ACHN (cell line): ENCODE measurements around the gene EIF2B1.
A peak's percentile ranks its signal among the peaks of the same experiment; 100 is the strongest.

ENCODE experiments used
- DNase-seq: peaks from one replicate; pipeline ENCODE4 v3.0.0-alpha.2; 2015
- in situ Hi-C: cut with HindIII; loops from 2 replicates; pipeline ENCODE4 v1.10.0; 2017; ENCODE audit warnings: low sequenced_read_pairs, low pct_ligation_motif_present, low pct_unique_long_range_greater_than_20kb

EIF2B1 gene

GRCh38 chr12:123633379-123634141 lies at the start of gene EIF2B1, which contains the start of gene GTF2H3:
Gene EIF2B1, minus strand, starts transcription at chr12:123633686. Its CDS starts 129 bp downstream, at chr12:123633557.
Gene GTF2H3, plus strand, starts transcription at chr12:123633829. Its CDS starts 31 bp downstream, at chr12:123633860.
- DNase-seq, result peak; percentile 99
- in situ Hi-C loops, result no loop called here

- in situ Hi-C loops, result no loop called here
Observed at GRCh38 chr12:123681605-123682004, 48.1 kb upstream of the EIF2B1 start.

GRCh38 chr12:123678981-123679380 lies 45.5 kb upstream of the EIF2B1 start:
- in situ Hi-C loops, result no loop called here
- no peak for DNase-seq

More at GRCh38 chr12:123681605-123682004, 48.1 kb upstream of the EIF2B1 start:
- no peak for DNase-seq

GRCh38 chr12:123676616-123677320 lies 43.3 kb upstream of the EIF2B1 start:
- in situ Hi-C loops, result no loop called here

GRCh38 chr12:123675436-123675835 lies 42.0 kb upstream of the EIF2B1 start:
- no peak for DNase-seq

More at GRCh38 chr12:123676616-123677320, 43.3 kb upstream of the EIF2B1 start:
- DNase-seq, result no peak

GRCh38 chr12:123671876-123672275 lies 38.4 kb upstream of the EIF2B1 start:
- in situ Hi-C loops, result no loop called here
- DNase-seq, result peak; percentile 52

More at GRCh38 chr12:123675436-123675835, 42.0 kb upstream of the EIF2B1 start:
- in situ Hi-C loops, result no loop called here

- peak; percentile 97 for DNase-seq
- in situ Hi-C loops, result no loop called here
Observed at GRCh38 chr12:123670882-123671728, 37.6 kb upstream of the EIF2B1 start, which contains the start of gene TCTN2. Gene TCTN2, plus strand, starts transcription at chr12:123671113. Its CDS starts 128 bp downstream, at chr12:123671241.

- in situ Hi-C loops, result no loop called here
- DNase-seq, result no peak
Observed at GRCh38 chr12:123667771-123668170, 34.3 kb upstream of the EIF2B1 start.

GRCh38 chr12:123659996-123660727 lies 26.7 kb upstream of the EIF2B1 start:
- peak; percentile 84 for DNase-seq
- in situ Hi-C loops, result no loop called here

- in situ Hi-C loops, result no loop called here
- DNase-seq, result no peak
Observed at GRCh38 chr12:123657211-123657610, 23.7 kb upstream of the EIF2B1 start.

GRCh38 chr12:123656392-123656791 lies 22.9 kb upstream of the EIF2B1 start:
- no peak for DNase-seq
- in situ Hi-C loops, result no loop called here

- in situ Hi-C loops, result no loop called here
- no peak for DNase-seq
Observed at GRCh38 chr12:123655420-123655819, 21.9 kb upstream of the EIF2B1 start.

- no peak for DNase-seq
- in situ Hi-C loops, result no loop called here
Observed at GRCh38 chr12:123654129-123654701, 20.7 kb upstream of the EIF2B1 start.

GRCh38 chr12:123648401-123648800 lies 14.9 kb upstream of the EIF2B1 start:
- no peak for DNase-seq
- in situ Hi-C loops, result no loop called here

- in situ Hi-C loops, result no loop called here
- DNase-seq, result no peak
Observed at GRCh38 chr12:123645878-123646277, 12.4 kb upstream of the EIF2B1 start.

GRCh38 chr12:123645380-123645779 lies 11.9 kb upstream of the EIF2B1 start:
- DNase-seq, result no peak
- in situ Hi-C loops, result no loop called here

GRCh38 chr12:123643911-123644310 lies 10.4 kb upstream of the EIF2B1 start:
- in situ Hi-C loops, result no loop called here
- no peak for DNase-seq

- in situ Hi-C loops, result no loop called here
- DNase-seq, result no peak
Observed at GRCh38 chr12:123634142-123634561, 666 bp upstream of the EIF2B1 start.
